ENCODE results near the gene PLEKHA7. TPM values are rescaled to one million over a fixed set of nuclear protein-coding genes. Genes with fewer than 3 reads are reported as not detected.

Gene PLEKHA7
- total and polyA plus RNA-seq, 2 experiments from 2014 or later: 0.43 TPM; not detected in 1

GRCh38 chr11:16784666-16785065 is 229.5 kb downstream of the PLEKHA7 start:
- Histone ChIP-seq H2AFZ (no peak overlapping the region), H3K9me3 (ENCODE audit: low read depth) (no peaks in the 10 kb centered on the region), H4K20me1 (ENCODE audit: insufficient read depth) (no peaks in the 10 kb centered on the region), H3K36me3 (ENCODE audit: low read depth) (no peaks in the 10 kb centered on the region), H3K4me2 (ENCODE audit: unreplicated experiment) (no peak overlapping the region), H3K27me3 (replicated peaks; ENCODE audit: insufficient read depth) (no peaks in the 10 kb centered on the region), H3K4me3 (no peak overlapping the region), H3K4me1 (ENCODE audit: insufficient read depth) (peaks cover 21% of the 10 kb centered on the region), H3F3A (ENCODE audit: insufficient read depth) (peaks cover 25% of the 10 kb centered on the region), H3K9me2 (ENCODE audit: insufficient read depth) (no peaks in the 10 kb centered on the region), H3K79me2 (ENCODE audit: insufficient read depth) (no peaks in the 10 kb centered on the region), H3K9ac (no peak overlapping the region), H3K27ac (no peak overlapping the region)
- in situ Hi-C loops (cut with MboI): loop anchor here (10.0 kb wide), 1 partner anchor 280 kb away; no protein-coding TSS in a partner anchor
- DNase-seq: no peak
- TF ChIP-seq EZH2phosphoT487 (IDR thresholded peaks at IDR 0.05; ENCODE audit: insufficient read depth, low read depth) (no peak), EZH2 (IDR thresholded peaks at IDR 0.05; ENCODE audit: insufficient read depth, poor library complexity, severe bottlenecking) (no peak)
- 76 to 85% methylated on average over 2 of the region's 2 CpGs for whole genome bisulfite sequencing, 2 experiments (ENCODE audit: low coverage in 1 of 2, low lambda C conversion rate in 2 of 2, missing lambda C conversion rate in 2 of 2)

- in situ Hi-C loops (cut with MboI): loop anchor here (10.0 kb wide), 1 partner anchor 281 kb away; no protein-coding TSS in a partner anchor
- Histone ChIP-seq H3K36me3 (ENCODE audit: low read depth) (no peaks in the 10 kb centered on the region), H3F3A (ENCODE audit: insufficient read depth) (peaks cover 22% of the 10 kb centered on the region), H3K9me2 (ENCODE audit: insufficient read depth) (no peaks in the 10 kb centered on the region), H3K4me2 (ENCODE audit: unreplicated experiment) (no peak overlapping the region), H3K27ac (no peak overlapping the region), H3K4me1 (ENCODE audit: insufficient read depth) (peaks cover 21% of the 10 kb centered on the region), H4K20me1 (ENCODE audit: insufficient read depth) (no peaks in the 10 kb centered on the region), H3K4me3 (no peak overlapping the region), H2AFZ (no peak overlapping the region), H3K27me3 (replicated peaks; ENCODE audit: insufficient read depth) (no peaks in the 10 kb centered on the region), H3K79me2 (ENCODE audit: insufficient read depth) (no peaks in the 10 kb centered on the region), H3K9me3 (ENCODE audit: low read depth) (no peaks in the 10 kb centered on the region), H3K9ac (no peak overlapping the region)
- WGBS, 2 experiments (ENCODE audit: low coverage in 1 of 2, low lambda C conversion rate in 2 of 2, missing lambda C conversion rate in 2 of 2): 57 to 81% methylated on average over 2 of the region's 2 CpGs
- TF ChIP-seq EZH2phosphoT487 (IDR thresholded peaks at IDR 0.05; ENCODE audit: insufficient read depth, low read depth): no peak
- TF ChIP-seq EZH2 (IDR thresholded peaks at IDR 0.05; ENCODE audit: insufficient read depth, poor library complexity, severe bottlenecking): no peak
- no peak for DNase-seq
These were observed 230.1 kb downstream of the PLEKHA7 start for GRCh38 chr11:16784097-16784496.

- Histone ChIP-seq H3K79me2 (ENCODE audit: insufficient read depth) (no peaks in the 10 kb centered on the region), H3K9ac (no peak overlapping the region), H3K4me1 (ENCODE audit: insufficient read depth) (peaks cover 15% of the 10 kb centered on the region), H3K27me3 (replicated peaks; ENCODE audit: insufficient read depth) (no peaks in the 10 kb centered on the region), H3K9me2 (ENCODE audit: insufficient read depth) (no peaks in the 10 kb centered on the region), H3K9me3 (ENCODE audit: low read depth) (no peaks in the 10 kb centered on the region), H2AFZ (no peak overlapping the region), H3K4me3 (no peak overlapping the region), H3K4me2 (ENCODE audit: unreplicated experiment) (no peak overlapping the region), H3K36me3 (ENCODE audit: low read depth) (no peaks in the 10 kb centered on the region), H3K27ac (no peak overlapping the region), H3F3A (ENCODE audit: insufficient read depth) (peaks cover 15% of the 10 kb centered on the region), H4K20me1 (ENCODE audit: insufficient read depth) (no peaks in the 10 kb centered on the region)
- WGBS, 2 experiments (ENCODE audit: low coverage in 1 of 2, low lambda C conversion rate in 2 of 2, missing lambda C conversion rate in 2 of 2): 89 to 91% methylated on average over 22 of the region's 22 CpGs
- TF ChIP-seq EZH2 (IDR thresholded peaks at IDR 0.05; ENCODE audit: insufficient read depth, poor library complexity, severe bottlenecking): no peak
- TF ChIP-seq EZH2phosphoT487 (IDR thresholded peaks at IDR 0.05; ENCODE audit: insufficient read depth, low read depth): no peak
- in situ Hi-C loops (cut with MboI): loop anchor here (10.0 kb wide), 1 partner anchor 281 kb away; no protein-coding TSS in a partner anchor
- DNase-seq: no peak
These were observed 230.9 kb downstream of the PLEKHA7 start for GRCh38 chr11:16783321-16783801.

GRCh38 chr11:16781936-16782919 is 232.0 kb downstream of the PLEKHA7 start:
- TF ChIP-seq EZH2 (IDR thresholded peaks at IDR 0.05; ENCODE audit: insufficient read depth, poor library complexity, severe bottlenecking) (no peak), EZH2phosphoT487 (IDR thresholded peaks at IDR 0.05; ENCODE audit: insufficient read depth, low read depth) (no peak)
- peaks cover 3% of the 10 kb centered on the region; the same call in 1 of the 2 replicates for H3F3A ChIP-seq (ENCODE audit: insufficient read depth)
- H3K79me2 ChIP-seq (ENCODE audit: insufficient read depth): no peaks in the 10 kb centered on the region
- no peaks in the 10 kb centered on the region for H3K36me3 ChIP-seq (ENCODE audit: low read depth)
- no peak overlapping the region for H3K9ac ChIP-seq
- no peak overlapping the region for H2AFZ ChIP-seq
- 78% methylated on average over 11 of the region's 11 CpGs for WGBS, 2 experiments (ENCODE audit: low coverage in 1 of 2, low lambda C conversion rate in 2 of 2, missing lambda C conversion rate in 2 of 2)
- in situ Hi-C loops (cut with MboI): loop anchor here (10.0 kb wide), 1 partner anchor 283 kb away; no protein-coding TSS in a partner anchor
- H4K20me1 ChIP-seq (ENCODE audit: insufficient read depth): no peaks in the 10 kb centered on the region
- no peak overlapping the region for H3K4me3 ChIP-seq
- H3K4me2 ChIP-seq (ENCODE audit: unreplicated experiment): no peak overlapping the region
- H3K27me3 ChIP-seq (replicated peaks; ENCODE audit: insufficient read depth): no peaks in the 10 kb centered on the region
- DNase-seq: no peak
- H3K9me2 ChIP-seq (ENCODE audit: insufficient read depth): no peaks in the 10 kb centered on the region
- H3K9me3 ChIP-seq (ENCODE audit: low read depth): no peaks in the 10 kb centered on the region
- peaks cover 4% of the 10 kb centered on the region for H3K4me1 ChIP-seq (ENCODE audit: insufficient read depth)
- no peak overlapping the region for H3K27ac ChIP-seq
